ENCODE measurements around the gene ARL15.

DNA sequence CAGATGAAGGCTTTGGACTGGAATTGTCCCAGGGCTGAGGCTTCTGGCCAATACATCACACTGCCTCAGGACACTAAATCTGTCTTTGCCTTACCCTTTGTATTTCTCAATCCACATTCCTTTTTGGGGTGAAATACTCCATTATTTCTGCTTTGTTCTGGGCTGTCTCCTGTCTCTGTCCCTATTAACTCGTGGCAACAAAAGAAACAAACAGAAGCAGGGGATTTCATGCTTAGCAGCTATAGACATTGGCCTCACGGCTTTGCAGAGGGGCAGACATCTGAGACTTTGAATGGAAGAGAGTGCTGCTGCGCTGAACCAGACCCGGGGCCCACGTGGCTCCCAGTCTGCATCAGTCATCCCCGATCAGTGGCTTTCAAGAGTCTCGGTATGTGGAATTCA, 129.7 kb downstream of the ARL15 start:
- TF ChIP-seq, protein P1, sequence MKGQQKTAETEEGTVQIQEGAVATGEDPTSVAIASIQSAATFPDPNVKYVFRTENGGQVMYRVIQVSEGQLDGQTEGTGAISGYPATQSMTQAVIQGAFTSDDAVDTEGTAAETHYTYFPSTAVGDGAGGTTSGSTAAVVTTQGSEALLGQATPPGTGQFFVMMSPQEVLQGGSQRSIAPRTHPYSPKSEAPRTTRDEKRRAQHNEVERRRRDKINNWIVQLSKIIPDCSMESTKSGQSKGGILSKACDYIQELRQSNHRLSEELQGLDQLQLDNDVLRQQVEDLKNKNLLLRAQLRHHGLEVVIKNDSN (IDR thresholded peaks at IDR 0.05): no peak
- no peak for TF ChIP-seq TAF1 (IDR thresholded peaks at IDR 0.05; ENCODE audit: low read depth)
- TF ChIP-seq, protein P2, sequence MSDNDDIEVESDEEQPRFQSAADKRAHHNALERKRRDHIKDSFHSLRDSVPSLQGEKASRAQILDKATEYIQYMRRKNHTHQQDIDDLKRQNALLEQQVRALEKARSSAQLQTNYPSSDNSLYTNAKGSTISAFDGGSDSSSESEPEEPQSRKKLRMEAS (IDR thresholded peaks at IDR 0.05): no peak
- TF ChIP-seq RAD21 (IDR thresholded peaks at IDR 0.05; ENCODE audit: low read depth): no peak
- TF ChIP-seq, protein P3, sequence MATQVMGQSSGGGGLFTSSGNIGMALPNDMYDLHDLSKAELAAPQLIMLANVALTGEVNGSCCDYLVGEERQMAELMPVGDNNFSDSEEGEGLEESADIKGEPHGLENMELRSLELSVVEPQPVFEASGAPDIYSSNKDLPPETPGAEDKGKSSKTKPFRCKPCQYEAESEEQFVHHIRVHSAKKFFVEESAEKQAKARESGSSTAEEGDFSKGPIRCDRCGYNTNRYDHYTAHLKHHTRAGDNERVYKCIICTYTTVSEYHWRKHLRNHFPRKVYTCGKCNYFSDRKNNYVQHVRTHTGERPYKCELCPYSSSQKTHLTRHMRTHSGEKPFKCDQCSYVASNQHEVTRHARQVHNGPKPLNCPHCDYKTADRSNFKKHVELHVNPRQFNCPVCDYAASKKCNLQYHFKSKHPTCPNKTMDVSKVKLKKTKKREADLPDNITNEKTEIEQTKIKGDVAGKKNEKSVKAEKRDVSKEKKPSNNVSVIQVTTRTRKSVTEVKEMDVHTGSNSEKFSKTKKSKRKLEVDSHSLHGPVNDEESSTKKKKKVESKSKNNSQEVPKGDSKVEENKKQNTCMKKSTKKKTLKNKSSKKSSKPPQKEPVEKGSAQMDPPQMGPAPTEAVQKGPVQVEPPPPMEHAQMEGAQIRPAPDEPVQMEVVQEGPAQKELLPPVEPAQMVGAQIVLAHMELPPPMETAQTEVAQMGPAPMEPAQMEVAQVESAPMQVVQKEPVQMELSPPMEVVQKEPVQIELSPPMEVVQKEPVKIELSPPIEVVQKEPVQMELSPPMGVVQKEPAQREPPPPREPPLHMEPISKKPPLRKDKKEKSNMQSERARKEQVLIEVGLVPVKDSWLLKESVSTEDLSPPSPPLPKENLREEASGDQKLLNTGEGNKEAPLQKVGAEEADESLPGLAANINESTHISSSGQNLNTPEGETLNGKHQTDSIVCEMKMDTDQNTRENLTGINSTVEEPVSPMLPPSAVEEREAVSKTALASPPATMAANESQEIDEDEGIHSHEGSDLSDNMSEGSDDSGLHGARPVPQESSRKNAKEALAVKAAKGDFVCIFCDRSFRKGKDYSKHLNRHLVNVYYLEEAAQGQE (IDR thresholded peaks at IDR 0.05; ENCODE audit: low read depth): no peak
- TF ChIP-seq YY1 (IDR thresholded peaks at IDR 0.05; ENCODE audit: low read depth): no peak
- TF ChIP-seq EP300 (IDR thresholded peaks at IDR 0.05; ENCODE audit: borderline replicate concordance): no peak
- TF ChIP-seq ZBTB7A (IDR thresholded peaks at IDR 0.05; ENCODE audit: low read depth): no peak
- TF ChIP-seq CEBPB (IDR thresholded peaks at IDR 0.05): no peak
- no peak for TF ChIP-seq EGR1 (IDR thresholded peaks at IDR 0.05)
- TF ChIP-seq CREB1 (IDR thresholded peaks at IDR 0.05; ENCODE audit: low read depth): no peak
- TF ChIP-seq NFIC (IDR thresholded peaks at IDR 0.05): no peak
- TF ChIP-seq TCF12 (IDR thresholded peaks at IDR 0.05; ENCODE audit: low read depth): no peak
- no peak for TF ChIP-seq FOXM1 (IDR thresholded peaks at IDR 0.05; ENCODE audit: borderline replicate concordance, low read depth)

Measured in Ishikawa (cell line).